ENCODE data around the gene SYNDIG1L.

- no peak for TF ChIP-seq CTCF (IDR thresholded peaks at IDR 0.05; ENCODE audit: extremely low read depth in 1 of 2, insufficient read depth in 1 of 2, low read depth in 1 of 2, low read length in 2 of 2)
- TF ChIP-seq POLR2AphosphoS5 (IDR thresholded peaks at IDR 0.05; ENCODE audit: insufficient read depth, low read depth, low read length) = no peak
- no peak for TF ChIP-seq EZH2 (IDR thresholded peaks at IDR 0.05; ENCODE audit: borderline replicate concordance, low read depth, low read length, severe bottlenecking)
- TF ChIP-seq MYC (IDR thresholded peaks at IDR 0.05; ENCODE audit: low read depth, low read length) = no peak
- TF ChIP-seq POLR2A (IDR thresholded peaks at IDR 0.05; ENCODE audit: low read depth, low read length) = no peak
- no peak for TF ChIP-seq JUN (IDR thresholded peaks at IDR 0.05; ENCODE audit: borderline replicate concordance, insufficient read depth, insufficient read length, low read depth)
- no peak for TF ChIP-seq FOS (IDR thresholded peaks at IDR 0.05; ENCODE audit: borderline replicate concordance, insufficient read depth, low read length)
Observed at GRCh38 chr14:74438351-74438915, 12.4 kb upstream of the SYNDIG1L start.
